Gastrocnemius medialis (tissue), 4 donors: Measurements from ENCODE around the gene GALNT9.

Source experiments
- CTCF ChIP-seq, 5 experiments: fragments of 450-650 bp in 3 of 5; fragments of 200-600 bp in 2 of 5; sonication (generic) in 2 of 5; IDR thresholded peaks in 4 of 5; conservative IDR thresholded peaks in 1 of 5; 1 replicate in 4 of 5; 2 replicates in 1 of 5; pipeline ENCODE4 v1.5.1; 2016 to 2019; ENCODE audit warnings: antibody characterized with exemption in 5 of 5, mild to moderate bottlenecking in 3 of 5, moderate library complexity in 3 of 5
- POLR2A ChIP-seq, 2 donors: fragments of 450-650 bp; IDR thresholded peaks; one replicate each; pipeline ENCODE4 v1.6.1; 2017; ENCODE audit warnings: antibody characterized with exemption in 2 of 2, mild to moderate bottlenecking in 2 of 2, moderate library complexity in 2 of 2

- TF ChIP-seq CTCF (IDR thresholded peaks at IDR 0.05 in 4 of 5, conservative IDR thresholded peaks at IDR 0.05 in 1 of 5) (no peak), POLR2A (IDR thresholded peaks at IDR 0.05) (no peak)
These were observed 80.8 kb downstream of the GALNT9 start for GRCh38 chr12:132248453-132249167.
